ENCODE data around the gene SNX6.

DNA sequence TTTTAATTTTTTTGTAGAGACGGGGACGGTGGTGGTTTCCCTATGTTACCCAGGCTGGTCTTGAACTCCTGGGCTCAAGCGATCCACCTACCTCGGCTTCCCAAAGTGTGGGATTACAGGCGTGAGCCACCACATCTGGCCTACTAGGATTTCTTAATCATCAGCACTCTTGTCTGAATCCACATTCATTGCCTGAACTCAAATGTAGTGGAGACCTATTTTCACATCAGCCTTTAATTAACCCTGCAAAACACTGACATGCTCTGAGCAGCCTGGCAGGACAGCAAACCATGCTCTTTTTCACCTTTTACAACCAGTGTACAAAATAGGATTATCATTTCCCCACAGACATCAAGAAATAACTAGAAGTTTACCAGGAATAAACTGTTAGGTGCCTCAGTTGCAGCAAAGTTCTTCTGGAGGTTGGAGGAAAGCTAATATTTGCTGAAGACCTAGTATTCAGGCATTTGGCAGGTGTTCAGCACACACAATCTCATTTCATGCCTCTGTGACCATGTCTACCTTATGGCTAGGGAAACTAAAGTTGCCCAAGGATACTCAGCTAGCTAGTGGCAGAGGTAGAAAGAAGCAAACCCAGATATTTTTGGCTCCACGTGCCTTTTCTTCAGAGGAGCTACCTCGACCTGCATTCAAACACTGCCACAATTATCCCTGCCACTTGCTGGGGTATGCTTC, 46.7 kb upstream of the SNX6 start:
- TF ChIP-seq, protein P1, sequence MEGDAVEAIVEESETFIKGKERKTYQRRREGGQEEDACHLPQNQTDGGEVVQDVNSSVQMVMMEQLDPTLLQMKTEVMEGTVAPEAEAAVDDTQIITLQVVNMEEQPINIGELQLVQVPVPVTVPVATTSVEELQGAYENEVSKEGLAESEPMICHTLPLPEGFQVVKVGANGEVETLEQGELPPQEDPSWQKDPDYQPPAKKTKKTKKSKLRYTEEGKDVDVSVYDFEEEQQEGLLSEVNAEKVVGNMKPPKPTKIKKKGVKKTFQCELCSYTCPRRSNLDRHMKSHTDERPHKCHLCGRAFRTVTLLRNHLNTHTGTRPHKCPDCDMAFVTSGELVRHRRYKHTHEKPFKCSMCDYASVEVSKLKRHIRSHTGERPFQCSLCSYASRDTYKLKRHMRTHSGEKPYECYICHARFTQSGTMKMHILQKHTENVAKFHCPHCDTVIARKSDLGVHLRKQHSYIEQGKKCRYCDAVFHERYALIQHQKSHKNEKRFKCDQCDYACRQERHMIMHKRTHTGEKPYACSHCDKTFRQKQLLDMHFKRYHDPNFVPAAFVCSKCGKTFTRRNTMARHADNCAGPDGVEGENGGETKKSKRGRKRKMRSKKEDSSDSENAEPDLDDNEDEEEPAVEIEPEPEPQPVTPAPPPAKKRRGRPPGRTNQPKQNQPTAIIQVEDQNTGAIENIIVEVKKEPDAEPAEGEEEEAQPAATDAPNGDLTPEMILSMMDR (IDR thresholded peaks at IDR 0.05): no peak
- TF ChIP-seq POLR2A (IDR thresholded peaks at IDR 0.05): no peak

All from adrenal gland (tissue), 5 donors.